DMS153 treated with DMSO at 0.1 percent for 48 hours (cell line): ENCODE results near the gene WASHC3.

Experiments
- DNase-seq: peaks from one replicate; lab custom pipeline; 2025; ENCODE audit not compliant: unreplicated experiment; lab: John Stamatoyannopoulos, UW

WASHC3 gene

GRCh38 chr12:101982307-101982706 lies 79.5 kb downstream of the WASHC3 start:
- no peak for DNase-seq

- no peak for DNase-seq
Measured at GRCh38 chr12:101981868-101982267, 79.9 kb downstream of the WASHC3 start.

- no peak for DNase-seq
Measured at GRCh38 chr12:101968770-101969169, 93.0 kb downstream of the WASHC3 start.

- DNase-seq = no peak
Measured at GRCh38 chr12:101967506-101967905, 94.3 kb downstream of the WASHC3 start.

GRCh38 chr12:101966496-101966895 lies 95.3 kb downstream of the WASHC3 start:
- no peak for DNase-seq

GRCh38 chr12:101963697-101964096 lies 98.1 kb downstream of the WASHC3 start:
- DNase-seq = no peak
